WTC11 (cell line): Measurements from ENCODE around the gene BTBD9.

Experiments used
- CTCF ChIP-seq: fragments of 200-600 bp; IDR thresholded peaks from 2 replicates; pipeline ENCODE4 v1.8.0; 2022; ENCODE audit warnings: antibody characterized with exemption
- ELF4 ChIP-seq: sonication (generic); formaldehyde crosslinking; IDR thresholded peaks from 2 replicates; pipeline ENCODE4 v1.8.1; 2022; ENCODE audit warnings: low read depth, mild to moderate bottlenecking, moderate library complexity, missing genetic modification reagents
- GABPB1 ChIP-seq: sonication (generic); formaldehyde crosslinking; IDR thresholded peaks from 2 replicates; pipeline ENCODE4 v1.8.1; 2023; ENCODE audit warnings: mild to moderate bottlenecking, missing genetic modification reagents
- MAX ChIP-seq: sonication (generic); formaldehyde crosslinking; IDR thresholded peaks from 2 replicates; pipeline ENCODE4 v1.8.0; 2022; ENCODE audit warnings: mild to moderate bottlenecking, missing genetic modification reagents
- NR1H2 ChIP-seq: sonication (generic); formaldehyde crosslinking; IDR thresholded peaks from 2 replicates; pipeline ENCODE4 v1.9.0; 2021; ENCODE audit warnings: mild to moderate bottlenecking, moderate library complexity, missing genetic modification reagents
- PRDM15 ChIP-seq: sonication (generic); formaldehyde crosslinking; IDR thresholded peaks from 2 replicates; pipeline ENCODE4 v1.8.0; 2022; ENCODE audit warnings: missing genetic modification reagents
- SP1 ChIP-seq: sonication (generic); formaldehyde crosslinking; conservative IDR thresholded peaks from 2 replicates; pipeline ENCODE4 v1.8.1; 2022; ENCODE audit warnings: missing genetic modification reagents
- USF2 ChIP-seq: sonication (generic); formaldehyde crosslinking; IDR thresholded peaks from 2 replicates; pipeline ENCODE4 v1.8.1; 2023; ENCODE audit warnings: mild to moderate bottlenecking, missing genetic modification reagents, moderate library complexity
- ZBTB43 ChIP-seq: sonication (generic); formaldehyde crosslinking; IDR thresholded peaks from 2 replicates; pipeline ENCODE4 v1.8.1; 2023; ENCODE audit warnings: mild to moderate bottlenecking, missing genetic modification reagents

GRCh38 chr6:38214159-38214558, 425.6 kb downstream of the BTBD9 start:
- TF ChIP-seq NR1H2 (no peak), CTCF (no peak), GABPB1 (CRISPR knock-in tag) (no peak), SP1 (CRISPR knock-in tag) (no peak), USF2 (CRISPR knock-in tag) (no peak), MAX (CRISPR knock-in tag) (no peak), ZBTB43 (CRISPR knock-in tag) (no peak), PRDM15 (CRISPR knock-in tag) (no peak), ELF4 (CRISPR knock-in tag) (no peak)
